Spleen (tissue), 11 donors: ENCODE data around the gene SOX8. TPM values are rescaled to one million over a fixed set of nuclear protein-coding genes. Genes with fewer than 3 reads are reported as not detected.

Experiments
- DNase-seq: peaks from one replicate; pipeline ENCODE4 v3.0.0-alpha.2; 2020
- H3K27ac ChIP-seq, 8 donors: fragments of 200-600 bp; sonication (generic) in 7 of 8; 1 replicate in 4 of 8; 2 replicates in 4 of 8; pipeline versions ENCODE4 v1.5.0 to v1.8.0; 2016 to 2021; ENCODE audit warnings: inconsistent platforms in 4 of 8, mild to moderate bottlenecking in 4 of 8, moderate library complexity in 1 of 8
- H3K27me3 ChIP-seq, 7 donors: fragments of 200-600 bp; sonication (generic) in 6 of 7; replicated peaks in 1 of 7; 1 replicate in 4 of 7; 2 replicates in 3 of 7; pipeline versions ENCODE4 v1.5.0 to v1.8.0; 2016 to 2021; ENCODE audit warnings: inconsistent platforms in 3 of 7, mild to moderate bottlenecking in 1 of 7
- H3K36me3 ChIP-seq, 6 donors: fragments of 200-600 bp; sonication (generic) in 5 of 6; 1 replicate in 4 of 6; 2 replicates in 2 of 6; pipeline versions ENCODE4 v1.5.0 to v1.8.0; 2016 to 2021; ENCODE audit warnings: inconsistent platforms in 2 of 6
- H3K4me1 ChIP-seq, 6 donors: fragments of 200-600 bp; sonication (generic) in 5 of 6; 1 replicate in 3 of 6; 2 replicates in 3 of 6; pipeline versions ENCODE4 v1.5.0 to v1.8.0; 2016 to 2021; ENCODE audit warnings: inconsistent platforms in 3 of 6
- H3K4me3 ChIP-seq, 8 donors: fragments of 200-600 bp; sonication (generic) in 7 of 8; 1 replicate in 4 of 8; 2 replicates in 4 of 8; pipeline versions ENCODE4 v1.5.0 to v1.8.0; 2016 to 2021; ENCODE audit warnings: inconsistent platforms in 4 of 8, mild to moderate bottlenecking in 4 of 8, moderate library complexity in 2 of 8
- H3K9me3 ChIP-seq, 8 donors: fragments of 200-600 bp; sonication (generic) in 7 of 8; 1 replicate in 4 of 8; 2 replicates in 4 of 8; pipeline versions ENCODE4 v1.5.0 to v1.8.0; 2016 to 2021; ENCODE audit warnings: inconsistent platforms in 4 of 8
- POLR2A ChIP-seq, 3 donors: fragments of 450-650 bp; IDR thresholded peaks; one replicate each; pipeline ENCODE4 v1.5.1; 2017; ENCODE audit warnings: antibody characterized with exemption in 3 of 3, mild to moderate bottlenecking in 1 of 3
- POLR2AphosphoS5 ChIP-seq, 3 donors: sonication (generic); formaldehyde crosslinking; IDR thresholded peaks; one replicate each; pipeline ENCODE4 v1.5.1; 2017; ENCODE audit warnings: antibody characterized with exemption in 3 of 3
- WGBS, 5 donors: extraction: QIAGEN DNeasy Blood & Tissue Kit in 3 of 5; methylation state at CpG; one replicate each; pipeline versions ENCODE4 v1.1.5 to v1.1.7; 2013 to 2018; 5-methylcytosine and 5-hydroxymethylcytosine counted together
- intact Hi-C: fragments of 100-400 bp; cut with DNase I; formaldehyde crosslinking; loops from one replicate; pipeline ENCODE4 v1.15.0; 2023; ENCODE audit warnings: low total_unique reads
- polyA plus RNA-seq, 3 donors: library from polyadenylated mRNA; stranded (reverse); fragments of 200-250 nt; gene quantifications; one replicate each; pipeline ENCODE4 v1.2.1, GENCODE V29; 2013
- total RNA-seq, 7 donors: library from RNA; depleted of rRNA in 3 of 7; stranded (reverse); fragments of >200 nt in 3 of 7; fragmentation: NEBNext Ultra II Directional in 4 of 7; extraction: Animal tissue kit (Norgen Biotek cat#: 25700) in 4 of 7; gene quantifications; one replicate each; pipeline versions ENCODE4 v1.1.0 to v1.2.1, GENCODE V29; 2016 to 2021
- TF ChIP-seq, protein P1 (sequence below), 11 experiments: fragments of 200-600 bp in 7 of 11; fragments of 450-650 bp in 4 of 11; sonication (generic) in 4 of 11; IDR thresholded peaks in 8 of 11; conservative IDR thresholded peaks in 3 of 11; 1 replicate in 7 of 11; 2 replicates in 4 of 11; pipeline versions ENCODE4 v1.4.0 to v1.8.0; 2016 to 2021; ENCODE audit warnings: antibody characterized with exemption in 11 of 11, inconsistent platforms in 4 of 11, mild to moderate bottlenecking in 1 of 11
- donor health status: healthy with polysubstance abuse.
- donor health status: DM: no; HTN: no; CAD: no; lungs with moderate emphysema.
- donor health status: DM: no; HTN: no; CAD: no.
- donor health status: Bipolar disorder and iron deficiency.
- donor health status: healthy.
- donor health status: DM: no; HTN: no; CAD: no.
- donor health status: DM: yes; HTN: yes; CAD: no.

Gene SOX8
- total and polyA plus RNA-seq, 10 donors, result 0.60 to 3.7 (median 1.7) TPM

DNA sequence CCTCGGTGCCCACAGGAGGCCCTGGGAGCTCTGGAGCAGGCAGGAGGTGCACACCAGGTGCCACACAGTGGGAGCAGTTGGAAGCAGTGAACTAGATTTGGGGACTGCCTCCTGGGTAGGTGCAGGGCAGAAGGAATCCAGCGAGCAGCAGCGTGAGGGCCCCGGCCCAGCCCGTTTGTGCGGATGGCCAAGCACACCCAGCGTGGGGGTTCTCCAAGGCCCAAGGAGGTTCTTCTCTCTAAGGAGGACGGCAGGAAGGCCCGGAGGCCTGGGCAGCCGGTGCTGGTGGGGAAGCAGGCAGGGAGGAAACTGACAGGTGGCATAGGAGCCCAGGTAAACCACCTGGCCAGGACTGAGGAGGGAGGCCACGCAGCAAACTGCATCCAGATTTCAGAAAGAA lies 17.0 kb downstream of the SOX8 start:
- H3K36me3 ChIP-seq, result no peaks in the 10 kb centered on the region
- TF ChIP-seq POLR2AphosphoS5 (IDR thresholded peaks at IDR 0.05), result no peak
- TF ChIP-seq, protein P1, sequence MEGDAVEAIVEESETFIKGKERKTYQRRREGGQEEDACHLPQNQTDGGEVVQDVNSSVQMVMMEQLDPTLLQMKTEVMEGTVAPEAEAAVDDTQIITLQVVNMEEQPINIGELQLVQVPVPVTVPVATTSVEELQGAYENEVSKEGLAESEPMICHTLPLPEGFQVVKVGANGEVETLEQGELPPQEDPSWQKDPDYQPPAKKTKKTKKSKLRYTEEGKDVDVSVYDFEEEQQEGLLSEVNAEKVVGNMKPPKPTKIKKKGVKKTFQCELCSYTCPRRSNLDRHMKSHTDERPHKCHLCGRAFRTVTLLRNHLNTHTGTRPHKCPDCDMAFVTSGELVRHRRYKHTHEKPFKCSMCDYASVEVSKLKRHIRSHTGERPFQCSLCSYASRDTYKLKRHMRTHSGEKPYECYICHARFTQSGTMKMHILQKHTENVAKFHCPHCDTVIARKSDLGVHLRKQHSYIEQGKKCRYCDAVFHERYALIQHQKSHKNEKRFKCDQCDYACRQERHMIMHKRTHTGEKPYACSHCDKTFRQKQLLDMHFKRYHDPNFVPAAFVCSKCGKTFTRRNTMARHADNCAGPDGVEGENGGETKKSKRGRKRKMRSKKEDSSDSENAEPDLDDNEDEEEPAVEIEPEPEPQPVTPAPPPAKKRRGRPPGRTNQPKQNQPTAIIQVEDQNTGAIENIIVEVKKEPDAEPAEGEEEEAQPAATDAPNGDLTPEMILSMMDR (IDR thresholded peaks at IDR 0.05 in 8 of 11, conservative IDR thresholded peaks at IDR 0.05 in 3 of 11), result no peak
- TF ChIP-seq POLR2A (IDR thresholded peaks at IDR 0.05), result no peak
- DNase-seq, result no peak
- peaks cover 0 to 80% (median 17%) of the 10 kb centered on the region in 7 donors for H3K27me3 ChIP-seq
- intact Hi-C loops, result no loop called here
- H3K9me3 ChIP-seq, result peaks cover 0 to 30% (median 23%) of the 10 kb centered on the region in 8 donors
- H3K27ac ChIP-seq, result peak overlapping the region in 1 of 8 donors; percentile 78
- no peak overlapping the region for H3K4me3 ChIP-seq
- WGBS, 5 donors, result 67 to 89% (median 87%) methylated on average over 1 to 11 of the region's 11 CpGs
- H3K4me1 ChIP-seq, result peaks cover 0 to 37% (median 23%) of the 10 kb centered on the region in 6 donors

DNA sequence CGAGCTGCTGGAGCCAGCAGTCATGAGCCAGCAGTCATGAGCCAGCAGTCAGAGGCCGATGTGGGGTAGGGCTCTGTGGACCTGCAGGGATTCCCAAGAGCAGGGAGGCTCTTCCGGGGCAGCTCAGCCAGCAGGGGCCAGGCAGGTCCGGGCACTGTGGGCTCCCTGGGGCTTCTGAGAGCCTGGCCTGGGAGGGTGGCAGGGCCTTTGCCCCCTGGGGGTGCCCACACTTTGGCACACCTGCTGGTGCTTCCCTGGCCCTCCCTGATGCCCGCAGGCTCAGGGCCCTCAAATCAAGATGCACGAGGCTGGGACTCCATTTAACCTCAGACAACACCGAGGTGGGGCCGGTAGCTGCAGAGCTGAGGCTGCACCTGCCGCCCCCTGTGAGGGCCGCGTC lies 18.1 kb downstream of the SOX8 start:
- peaks cover 0 to 22% (median 18%) of the 10 kb centered on the region in 8 donors for H3K9me3 ChIP-seq
- intact Hi-C loops, result no loop called here
- H3K4me3 ChIP-seq, result no peak overlapping the region
- TF ChIP-seq POLR2AphosphoS5 (IDR thresholded peaks at IDR 0.05) (no peak), POLR2A (IDR thresholded peaks at IDR 0.05) (no peak)
- TF ChIP-seq, protein P1 (IDR thresholded peaks at IDR 0.05 in 8 of 11, conservative IDR thresholded peaks at IDR 0.05 in 3 of 11), result no peak
- 86 to 97% (median 90%) methylated on average over 7 to 11 of the region's 11 CpGs for WGBS, 5 donors
- H3K4me1 ChIP-seq, result peaks cover 0 to 47% (median 28%) of the 10 kb centered on the region in 6 donors
- no peaks in the 10 kb centered on the region for H3K36me3 ChIP-seq
- no peak overlapping the region for H3K27ac ChIP-seq
- H3K27me3 ChIP-seq, result peaks cover 0 to 87% (median 17%) of the 10 kb centered on the region in 7 donors
- DNase-seq, result no peak

DNA sequence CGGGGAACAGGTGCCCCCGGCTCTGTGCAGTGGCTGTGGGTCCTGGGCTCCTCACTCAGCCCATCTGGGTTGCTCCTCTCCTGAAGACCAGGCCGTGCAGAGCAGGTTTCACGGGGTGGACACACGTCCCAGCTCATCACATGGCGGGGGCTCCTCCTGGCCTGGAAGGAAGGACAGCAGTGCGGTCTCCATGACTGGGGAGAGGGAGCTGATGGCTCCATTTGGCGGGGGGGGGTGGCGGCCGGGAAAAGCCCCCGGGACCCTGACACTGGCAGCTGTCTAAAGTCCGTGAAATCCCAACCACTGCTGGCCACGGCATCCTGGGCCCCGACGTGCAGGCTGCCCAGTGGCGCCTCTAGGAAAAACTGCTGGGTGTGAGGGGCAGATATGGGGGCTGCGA lies 19.0 kb downstream of the SOX8 start:
- DNase-seq, result no peak
- no peak overlapping the region for H3K4me3 ChIP-seq
- H3K9me3 ChIP-seq, result peaks cover 0 to 13% (median 8%) of the 10 kb centered on the region in 8 donors
- H3K27ac ChIP-seq, result no peak overlapping the region
- H3K36me3 ChIP-seq, result no peaks in the 10 kb centered on the region
- WGBS, 5 donors, result 82 to 97% (median 89%) methylated on average over 4 to 17 of the region's 17 CpGs
- peaks cover 0 to 84% (median 17%) of the 10 kb centered on the region in 7 donors for H3K27me3 ChIP-seq
- no peak for TF ChIP-seq POLR2AphosphoS5 (IDR thresholded peaks at IDR 0.05)
- no peak for TF ChIP-seq POLR2A (IDR thresholded peaks at IDR 0.05)
- TF ChIP-seq, protein P1 (IDR thresholded peaks at IDR 0.05 in 8 of 11, conservative IDR thresholded peaks at IDR 0.05 in 3 of 11), result no peak
- peaks cover 0 to 47% (median 28%) of the 10 kb centered on the region in 6 donors for H3K4me1 ChIP-seq
- intact Hi-C loops, result no loop called here

DNA sequence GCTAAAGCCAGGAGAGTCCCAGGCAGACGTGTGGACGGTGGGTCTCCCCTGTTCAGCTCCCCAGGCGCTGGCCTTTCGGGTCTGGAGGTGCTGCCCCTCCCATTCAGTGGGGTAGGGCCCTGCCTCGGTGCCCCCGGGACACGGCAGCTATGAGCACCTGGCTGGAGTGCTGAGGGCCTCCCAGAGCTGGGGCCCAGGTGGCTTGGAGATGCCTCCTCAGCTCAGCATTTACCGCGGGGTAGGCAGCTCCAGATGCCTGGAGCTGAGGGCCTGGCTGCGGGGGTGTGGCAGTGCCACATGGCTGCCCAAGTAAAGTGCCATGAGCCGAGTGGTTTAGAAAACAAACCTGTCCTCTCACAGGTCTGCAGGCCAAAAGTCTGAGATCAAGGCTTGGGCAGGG lies 19.5 kb downstream of the SOX8 start:
- 75 to 97% (median 91%) methylated on average over 5 to 11 of the region's 11 CpGs for WGBS, 5 donors
- TF ChIP-seq POLR2AphosphoS5 (IDR thresholded peaks at IDR 0.05), result no peak
- TF ChIP-seq, protein P1 (IDR thresholded peaks at IDR 0.05 in 8 of 11, conservative IDR thresholded peaks at IDR 0.05 in 3 of 11), result no peak
- no peak for TF ChIP-seq POLR2A (IDR thresholded peaks at IDR 0.05)
- intact Hi-C loops, result no loop called here
- Histone ChIP-seq H3K27me3 (peaks cover 0 to 80% (median 17%) of the 10 kb centered on the region in 7 donors), H3K4me1 (peaks cover 0 to 47% (median 28%) of the 10 kb centered on the region in 6 donors), H3K36me3 (no peaks in the 10 kb centered on the region), H3K9me3 (peaks cover 0 to 8% (median 3%) of the 10 kb centered on the region in 8 donors), H3K27ac (no peak overlapping the region), H3K4me3 (no peak overlapping the region)
- DNase-seq, result no peak
